ENCODE results near the gene SETBP1.

Gene SETBP1

GRCh38 chr18:45100321-45101105 is 419.8 kb downstream of the SETBP1 start:
- no peak for DNase-seq

DNA sequence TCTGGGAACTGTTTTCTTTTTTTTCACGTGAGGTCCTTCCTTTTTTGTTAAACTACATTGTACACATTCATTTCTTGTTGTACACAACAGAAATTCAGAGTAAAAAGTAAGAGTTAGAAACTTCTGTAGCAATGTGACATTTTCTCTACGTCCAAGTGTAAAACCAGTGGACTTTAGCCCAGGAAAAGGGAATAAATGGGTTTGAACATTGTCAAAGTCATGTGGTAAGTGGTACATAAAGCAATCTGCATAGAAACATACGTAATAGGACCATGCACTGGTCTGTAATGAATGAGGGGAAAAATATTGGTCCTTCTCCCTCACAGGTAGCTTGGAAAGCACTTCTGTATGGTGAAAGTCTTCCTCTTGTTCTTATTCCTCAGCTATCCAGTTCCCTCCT is 421.4 kb downstream of the SETBP1 start:
- DNase-seq = no peak

GRCh38 chr18:45102863-45103262 is 422.2 kb downstream of the SETBP1 start:
- DNase-seq = no peak

DNA sequence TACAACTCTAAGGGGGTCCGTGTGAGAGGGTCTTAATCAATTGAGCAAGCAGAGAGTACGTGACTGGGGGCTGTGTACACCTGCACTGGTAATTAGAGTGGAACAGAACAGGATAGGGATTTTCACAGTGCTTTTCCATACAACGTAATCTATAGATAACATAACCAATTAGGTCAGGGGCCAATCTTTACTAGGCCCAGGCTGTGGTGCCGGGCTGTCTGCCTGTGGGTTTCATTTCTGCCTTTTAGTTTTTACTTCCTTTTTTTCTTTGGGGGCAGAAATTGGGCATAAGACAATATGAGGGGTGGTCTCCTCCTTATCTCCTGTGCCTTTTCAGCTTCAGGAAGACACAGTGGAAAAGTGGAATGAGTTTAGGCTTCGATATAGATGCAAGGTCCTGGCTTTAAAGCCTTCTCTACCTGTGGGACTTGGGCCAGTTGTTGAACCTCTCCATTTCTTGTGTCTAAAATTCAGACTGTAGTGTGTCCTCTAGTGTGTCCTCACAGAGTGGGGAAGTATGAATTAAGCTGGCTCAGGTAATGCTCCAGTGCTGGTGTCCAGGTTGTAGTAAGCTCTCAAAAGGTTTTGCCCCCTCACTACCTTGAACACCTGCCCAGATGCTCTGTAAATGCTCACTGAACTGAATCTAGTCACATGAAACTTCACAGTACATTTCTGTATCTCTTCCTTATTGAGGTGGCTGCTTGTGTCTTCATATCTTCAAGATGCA is 422.8 kb downstream of the SETBP1 start:
- DNase-seq = no peak

DNA sequence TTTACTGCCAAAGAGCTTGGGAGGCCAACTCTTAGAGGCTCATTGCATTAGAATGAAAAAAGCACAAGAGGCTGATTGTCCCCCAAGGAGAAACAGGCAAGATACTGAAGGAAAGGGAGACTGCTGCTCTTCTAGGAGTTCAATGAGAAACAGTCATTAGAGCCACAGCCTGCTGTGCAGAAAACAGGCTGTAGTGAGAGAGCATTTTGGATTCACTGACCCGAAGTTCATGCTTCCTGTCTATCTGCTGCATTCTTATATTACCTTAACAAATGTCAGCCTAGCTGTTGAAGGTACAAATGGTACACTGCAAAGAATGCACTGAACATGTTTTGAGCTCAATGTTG is 423.3 kb downstream of the SETBP1 start:
- no peak for DNase-seq

DNA sequence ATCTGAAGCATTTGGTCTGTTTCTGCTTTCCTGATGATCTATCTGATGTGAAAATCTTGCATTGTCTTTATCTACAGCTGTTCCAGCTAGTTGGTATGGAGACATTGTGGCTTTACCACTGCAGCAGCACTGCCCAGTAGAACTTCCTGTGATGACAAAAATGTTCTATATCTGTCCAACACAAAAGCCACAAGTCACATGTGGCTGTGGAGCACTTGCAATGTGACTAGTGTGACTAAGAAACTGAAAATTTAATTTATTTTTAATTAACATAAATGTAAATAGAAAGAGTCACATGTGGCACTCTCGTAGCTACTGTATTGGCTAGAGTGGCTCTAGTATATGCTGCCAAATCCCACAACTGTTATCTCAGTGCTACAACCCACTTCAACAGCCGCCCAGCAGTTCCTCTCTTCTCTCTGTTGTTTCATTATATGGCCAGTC is 425.7 kb downstream of the SETBP1 start:
- no peak for DNase-seq

- no peak for DNase-seq
These were observed 426.7 kb downstream of the SETBP1 start for GRCh38 chr18:45107425-45107824.

- DNase-seq = no peak
These were observed 428.1 kb downstream of the SETBP1 start for GRCh38 chr18:45108754-45109153.

DNA sequence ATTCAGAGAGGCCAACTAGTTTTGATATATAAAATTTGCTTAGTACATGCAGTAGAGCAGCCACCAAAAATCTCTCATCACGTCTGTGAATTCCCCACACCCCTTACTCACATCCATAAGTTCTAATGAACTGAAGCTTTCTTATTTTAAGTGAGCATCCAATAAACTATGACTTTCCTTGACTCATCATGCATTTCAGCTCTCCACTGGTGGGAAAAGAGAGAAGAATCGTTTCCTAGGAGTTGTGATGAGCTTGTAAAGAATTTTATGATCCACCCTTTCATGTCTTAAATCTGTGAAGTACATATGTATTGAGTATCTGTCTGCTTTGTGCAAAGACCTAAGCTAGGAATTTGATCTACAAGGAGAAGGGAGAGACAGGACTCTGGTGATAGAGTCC is 428.6 kb downstream of the SETBP1 start:
- no peak for DNase-seq

- DNase-seq = no peak
These were observed 429.0 kb downstream of the SETBP1 start for GRCh38 chr18:45109706-45110105.

GRCh38 chr18:45110577-45111501 is 430.2 kb downstream of the SETBP1 start:
- peak; percentile 53 for DNase-seq

DNA sequence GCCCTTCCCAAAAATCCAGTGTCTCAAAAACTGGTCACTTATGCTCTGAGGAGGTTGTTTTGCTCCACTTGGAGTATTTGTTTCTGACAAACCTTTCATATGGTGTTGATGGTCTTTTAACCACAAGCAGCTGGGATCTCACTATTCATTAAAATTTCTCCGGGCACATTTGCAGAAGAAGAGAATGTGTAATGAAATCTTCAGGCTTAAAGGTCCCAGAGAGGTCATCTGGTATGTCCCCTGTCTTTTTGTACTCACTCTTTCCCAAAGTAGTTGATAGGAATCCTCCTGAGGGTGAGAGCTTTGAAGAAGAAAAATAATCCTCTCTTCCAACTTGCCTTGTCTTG is 430.8 kb downstream of the SETBP1 start:
- no peak for DNase-seq

DNA sequence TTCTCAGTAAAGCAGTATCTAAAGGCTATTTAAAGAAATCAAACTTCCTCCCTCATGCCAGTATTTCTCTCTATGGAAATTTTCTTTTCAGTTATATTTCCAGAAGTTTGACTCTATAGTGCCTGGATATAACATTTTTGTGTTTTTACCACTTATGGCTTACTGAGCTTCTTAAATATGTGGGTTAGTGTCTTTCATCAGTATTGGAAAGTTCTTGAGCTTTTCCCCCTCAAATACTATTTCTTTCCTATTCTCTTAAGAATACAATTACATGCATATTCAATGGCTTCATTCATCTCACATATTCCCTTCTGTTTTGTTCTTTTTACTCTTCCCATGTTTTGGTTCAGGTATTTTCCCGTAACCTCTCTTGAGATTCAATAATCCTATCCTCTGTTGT is 432.0 kb downstream of the SETBP1 start:
- no peak for DNase-seq

- no peak for DNase-seq
These were observed 435.4 kb downstream of the SETBP1 start for GRCh38 chr18:45116116-45116515.

Data from right hindlimb (tissue), 1 donor.